HepG2 (cell line): ENCODE measurements around the gene OSTF1. TPM values are rescaled to one million over a fixed set of nuclear protein-coding genes. Genes with fewer than 3 reads are reported as not detected.
A peak's percentile ranks its signal among the peaks of the same experiment; 100 is the strongest.

Source experiments
- ATAC-seq: fragments of 200-7000 bp; cut with Tn5 transposase; 3 replicates; pipeline ENCODE4 v1.9.1; 2020; ENCODE audit warnings: mild to moderate bottlenecking, moderate library complexity
- BruUV-seq: library from RNA; stranded (reverse); fragments of 400-500 nt; replicated peaks from 2 replicates; lab custom pipeline; 2021; lab: Mats Ljungman, UMichigan
- CTCF ChIA-PET: fragments of 300-600 bp; formaldehyde crosslinking; extraction: SDS; loops from one replicate; lab custom pipeline; 2021; ENCODE audit warnings: low total read pairs, inconsistent platforms, low intra/inter-chr PET ratio; lab: Yijun Ruan, JAX
- POLR2A ChIA-PET: fragments of 350-600 bp; sonication (Branson Sonifier 250); formaldehyde crosslinking; loops from one replicate; lab custom pipeline; 2020; ENCODE audit warnings: antibody characterized with exemption, inconsistent platforms; lab: Yijun Ruan, JAX
- DNase-seq: peaks from one replicate; pipeline ENCODE4 v3.0.0-alpha.2; 2015; ENCODE audit warnings: low spot score
- FAIRE-seq: peaks from 3 replicates; lab custom pipeline; 2011; peaks lifted over from hg19 to GRCh38; lab: Jason Lieb, UNC
- H2AFZ ChIP-seq: one replicate; pipeline ENCODE4 v1.6.1; 2011; ENCODE audit warnings: low read length, inconsistent platforms
- H3K27ac ChIP-seq: fragments of 300-600 bp; 3 replicates; pipeline ENCODE4 v1.8.0; 2011; ENCODE audit warnings: mixed run types, mild to moderate bottlenecking, mixed read lengths, low read length, inconsistent platforms; ENCODE audit not compliant: insufficient read depth; ENCODE audit errors: extremely low read length
- H3K27me3 ChIP-seq, 2 experiments: fragments of 200-600 bp in 1 of 2; 2 replicates in 1 of 2; 3 replicates in 1 of 2; pipeline versions ENCODE4 v1.6.0 to v1.8.0; 2011; ENCODE audit warnings: low read length in 2 of 2, mild to moderate bottlenecking in 2 of 2, moderate library complexity in 2 of 2, inconsistent platforms in 1 of 2; ENCODE audit not compliant: insufficient read depth in 2 of 2, control insufficient read depth in 1 of 2
- H3K36me3 ChIP-seq, 2 experiments: fragments of 200-600 bp in 1 of 2; replicated peaks in 1 of 2; 2 replicates in 1 of 2; 3 replicates in 1 of 2; pipeline versions ENCODE4 v1.5.1 to v1.8.0; 2011; ENCODE audit warnings: low read length in 2 of 2, inconsistent platforms in 1 of 2; ENCODE audit not compliant: insufficient read depth in 2 of 2, control insufficient read depth in 1 of 2
- H3K4me1 ChIP-seq: 2 replicates; pipeline ENCODE4 v1.5.1; 2012; ENCODE audit warnings: low read length, inconsistent platforms; ENCODE audit not compliant: insufficient read depth
- H3K4me2 ChIP-seq: 2 replicates; pipeline ENCODE4 v1.6.0; 2011; ENCODE audit warnings: low read depth, low read length, inconsistent platforms
- H3K4me3 ChIP-seq, 3 experiments: fragments of 200-600 bp in 1 of 3; sonication (generic), shearing (Covaris generic) in 1 of 3; replicated peaks in 1 of 3; 2 replicates each; pipeline ENCODE4 v1.5.1; 2011 to 2016; ENCODE audit warnings: low read length in 3 of 3, inconsistent platforms in 2 of 3, low read depth in 2 of 3, mild to moderate bottlenecking in 2 of 3, control low read depth in 1 of 3, mixed read lengths in 1 of 3; ENCODE audit not compliant: insufficient read depth in 1 of 3
- H3K79me2 ChIP-seq: one replicate; pipeline ENCODE4 v1.6.1; 2011; ENCODE audit warnings: low read length, inconsistent platforms; ENCODE audit not compliant: insufficient read depth
- H3K9ac ChIP-seq: 2 replicates; pipeline ENCODE4 v1.6.0; 2011; ENCODE audit warnings: mild to moderate bottlenecking, low read depth, low read length, inconsistent platforms; ENCODE audit not compliant: insufficient read depth
- H3K9me3 ChIP-seq: 2 replicates; pipeline ENCODE4 v1.5.1; 2012; ENCODE audit warnings: mild to moderate bottlenecking, low read length
- H4K20me1 ChIP-seq: 2 replicates; pipeline ENCODE4 v1.6.0; 2011; ENCODE audit warnings: inconsistent platforms, mild to moderate bottlenecking, low read length, moderate library complexity; ENCODE audit not compliant: insufficient read depth
- ATF4 ChIP-seq, 2 experiments: fragments of 450-650 bp in 1 of 2; sonication (generic) in 1 of 2; formaldehyde crosslinking; IDR thresholded peaks; 2 replicates each; pipeline versions ENCODE4 v1.5.0 to v1.8.0; 2020 to 2022; ENCODE audit warnings: mild to moderate bottlenecking in 1 of 2, missing genetic modification reagents in 1 of 2
- CBX5 ChIP-seq: sonication (generic); formaldehyde crosslinking; IDR thresholded peaks from 2 replicates; pipeline ENCODE4 v1.4.0; 2020; ENCODE audit warnings: missing genetic modification reagents, borderline replicate concordance
- ETV5 ChIP-seq: IDR thresholded peaks from 2 replicates; pipeline ENCODE4 v1.6.1; 2018; ENCODE audit warnings: missing biosample characterization, missing genetic modification reagents, inconsistent platforms, borderline replicate concordance
- IRF9 ChIP-seq: sonication (generic); formaldehyde crosslinking; IDR thresholded peaks from 2 replicates; pipeline ENCODE4 v1.8.0; 2022; ENCODE audit warnings: missing genetic modification reagents, mild to moderate bottlenecking, borderline replicate concordance
- MNT ChIP-seq: fragments of 450-650 bp; IDR thresholded peaks from 2 replicates; pipeline ENCODE4 v1.6.1; 2016
- ONECUT2 ChIP-seq: sonication (generic); formaldehyde crosslinking; IDR thresholded peaks from 2 replicates; pipeline ENCODE4 v1.4.0; 2020; ENCODE audit warnings: missing genetic modification reagents
- PHB2 ChIP-seq: fragments of 450-650 bp; IDR thresholded peaks from 2 replicates; pipeline ENCODE4 v1.6.1; 2018; ENCODE audit not compliant: partially characterized antibody
- SAP130 ChIP-seq: IDR thresholded peaks from 2 replicates; pipeline ENCODE4 v1.6.1; 2016; ENCODE audit warnings: low read depth
- SIN3A ChIP-seq: IDR thresholded peaks from 2 replicates; pipeline ENCODE4 v1.6.1; 2011; ENCODE audit warnings: low read depth, mild to moderate bottlenecking, control low read depth, low read length, borderline replicate concordance
- SNAPC5 ChIP-seq: sonication (generic); formaldehyde crosslinking; IDR thresholded peaks from 2 replicates; pipeline ENCODE4 v1.8.1; 2023; ENCODE audit warnings: mild to moderate bottlenecking, missing genetic modification reagents, borderline replicate concordance
- ZBTB21 ChIP-seq: sonication (generic); formaldehyde crosslinking; IDR thresholded peaks from 2 replicates; pipeline ENCODE4 v1.4.0; 2020; ENCODE audit warnings: missing genetic modification reagents
- ZBTB34 ChIP-seq: sonication (generic); formaldehyde crosslinking; IDR thresholded peaks from 2 replicates; pipeline ENCODE4 v1.8.0; 2022; ENCODE audit warnings: mild to moderate bottlenecking, missing genetic modification reagents
- ZFP37 ChIP-seq: sonication (generic); formaldehyde crosslinking; IDR thresholded peaks from 2 replicates; pipeline ENCODE4 v1.4.0; 2020; ENCODE audit warnings: missing genetic modification reagents, borderline replicate concordance
- ZNF180 ChIP-seq: sonication (generic); formaldehyde crosslinking; IDR thresholded peaks from 2 replicates; pipeline ENCODE4 v1.4.0; 2020; ENCODE audit warnings: low read depth, missing genetic modification reagents, borderline replicate concordance
- ZNF570 ChIP-seq: sonication (generic); formaldehyde crosslinking; IDR thresholded peaks from 2 replicates; pipeline ENCODE4 v1.4.0; 2020; ENCODE audit warnings: mild to moderate bottlenecking, missing genetic modification reagents, borderline replicate concordance
- ZNF629 ChIP-seq: sonication (generic); formaldehyde crosslinking; conservative IDR thresholded peaks from 2 replicates; pipeline ENCODE4 v1.5.0; 2020; ENCODE audit warnings: missing genetic modification reagents
- WGBS: methylation state at CpG from one replicate; pipeline ENCODE4 v1.1.6; 2017; ENCODE audit warnings: low lambda C conversion rate; 5-methylcytosine and 5-hydroxymethylcytosine counted together
- in situ Hi-C: cut with HindIII; loops from 2 replicates; pipeline ENCODE4 v1.10.0; 2017; ENCODE audit warnings: low pct_unique_long_range_greater_than_20kb; ENCODE audit not compliant: extremely low pct_ligation_motif_present
- intact Hi-C: fragments of 100-400 bp; cut with micrococcal nuclease; formaldehyde crosslinking; loops from one replicate; pipeline ENCODE4 v1.10.0; 2022; ENCODE audit not compliant: unreplicated experiment
- polyA plus RNA-seq, 8 experiments: library from polyadenylated mRNA; depleted of rRNA in 3 of 8; stranded (reverse) in 7 of 8; unstranded in 1 of 8; fragments of >200 nt; fragmentation: Illumina TruSeq in 4 of 8; extraction: Trizol in 4 of 8; gene quantifications; 2 replicates each; pipeline versions ENCODE4 v1.2.1 to v1.2.3, GENCODE V29; 2011 to 2016; ENCODE audit warnings: low read depth in 4 of 8, missing spikeins in 1 of 8, mixed read lengths in 1 of 8; ENCODE audit not compliant: insufficient read depth in 1 of 8
- total RNA-seq, 5 experiments: library from RNA; depleted of rRNA; stranded (reverse); fragments of >200 nt; fragmentation: Illumina TruSeq; extraction: Trizol; gene quantifications; 2 replicates each; pipeline ENCODE4 v1.2.3, GENCODE V29; 2016; ENCODE audit warnings: low read depth in 1 of 5

OSTF1 gene
- total and polyA plus RNA-seq, 2 of the 13 experiments (the other 11 are each of a cell fraction or from before 2014, with no cell fraction given): 16.8 to 39.0 TPM

- TF ChIP-seq CBX5 (CRISPR knock-in tag): peak; percentile 44; the same call in 1 of the 2 replicates
- TF ChIP-seq IRF9 (CRISPR knock-in tag): no peak
- TF ChIP-seq SNAPC5 (CRISPR knock-in tag): no peak
- TF ChIP-seq ZNF629 (CRISPR knock-in tag): peak; percentile 95
- TF ChIP-seq SAP130 (CRISPR knock-in tag): peak; percentile 9; the same call in 1 of the 2 replicates
- no peak for TF ChIP-seq ZBTB34
Observed at GRCh38 chr9:75087289-75087823, 958 bp upstream of the OSTF1 start (continued).

- intact Hi-C loops (loop anchor here (1.0 to 5.0 kb wide), 4 partner anchors 60 to 137 kb away; partner anchors contain the start of genes C9orf40 and CARNMT1), in situ Hi-C loops (loop anchor here (5.0 kb wide), 1 partner anchor 137 kb away; the partner anchor contains the start of gene C9orf40)
- BruUV-seq: no TSS peak
- Histone ChIP-seq H3K4me2 (peak overlapping the region; percentile 91), H3K4me3 (peak overlapping the region; percentile 70 to 95 (median 78)), H3K27me3 (no peaks in the 10 kb centered on the region; a peak in 1 of 5 replicates), H3K9me3 (no peaks in the 10 kb centered on the region), H3K36me3 (no peaks in the 10 kb centered on the region), H3K79me2 (peaks cover 32% of the 10 kb centered on the region), H3K27ac (peak overlapping the region; percentile 94), H3K4me1 (peaks cover 78% of the 10 kb centered on the region), H2AFZ (peak overlapping the region; percentile 71), H4K20me1 (peaks cover 5% of the 10 kb centered on the region; the same call in 1 of the 2 replicates), H3K9ac (peak overlapping the region; percentile 84)
- POLR2A ChIA-PET: interaction anchor here (0.9 to 1.9 kb wide), 4 partner anchors 10 to 1306 kb away, joined by 3 to 18 read pairs (median 4); partner anchors contain the start of gene CARNMT1
- peak; percentile 20 for ATAC-seq
- DNase-seq: peak; percentile 55
- CTCF ChIA-PET: no interaction called here
- WGBS: 2% methylated on average over 24 of the region's 43 CpGs
- peak; percentile 4 for FAIRE-seq
- TF ChIP-seq PHB2 (no peak), ONECUT2 (no peak), ZNF570 (no peak), SIN3A (peak; percentile 3; the same call in 1 of the 2 replicates), MNT (no peak), ATF4 (CRISPR knock-in tag; IDR thresholded peaks at IDR 0.05) (0 out of 4 replicates have a peak, but pooled peaks of 1 of the 2 experiments have one; percentile 21), ZNF180 (CRISPR knock-in tag) (no peak), ETV5 (CRISPR knock-in tag) (peak; percentile 4; the same call in 1 of the 2 replicates), ZBTB21 (no peak), ZFP37 (no peak)
Observed at GRCh38 chr9:75088646-75089372, 495 bp downstream of the OSTF1 start.
